Measurements from ENCODE around the gene KCNG1.

Gene KCNG1

GRCh38 chr20:51022803-51023616 lies at the start of gene KCNG1:
KCNG1 (minus strand) TSS chr20:51023107; CDS start chr20:51010338, 12,769 bp downstream.
- peak within 1 kb of the TSS; percentile 64 for H3K4me3 ChIP-seq (ENCODE audit: low read depth, low read length)
- 0 out of 2 replicates have a peak, but pooled peaks have one; percentile 6 for TF ChIP-seq CTCF (IDR thresholded peaks at IDR 0.05; ENCODE audit: control insufficient read depth, extremely low read depth, insufficient read depth)
- peak; percentile 41 for DNase-seq (ENCODE audit: low read depth)

GRCh38 chr20:51070621-51071020 lies 47.7 kb upstream of the KCNG1 start:
- DNase-seq (ENCODE audit: low read depth), result no peak
- TF ChIP-seq CTCF (IDR thresholded peaks at IDR 0.05; ENCODE audit: control insufficient read depth, extremely low read depth, insufficient read depth), result no peak
- H3K4me3 ChIP-seq (ENCODE audit: low read depth, low read length), result no peak overlapping the region

GRCh38 chr20:51067792-51068191 lies 44.9 kb upstream of the KCNG1 start:
- no peak for TF ChIP-seq CTCF (IDR thresholded peaks at IDR 0.05; ENCODE audit: control insufficient read depth, extremely low read depth, insufficient read depth)
- H3K4me3 ChIP-seq (ENCODE audit: low read depth, low read length), result no peak overlapping the region
- DNase-seq (ENCODE audit: low read depth), result no peak

- DNase-seq (ENCODE audit: low read depth), result no peak
- TF ChIP-seq CTCF (IDR thresholded peaks at IDR 0.05; ENCODE audit: control insufficient read depth, extremely low read depth, insufficient read depth), result no peak
- no peak overlapping the region for H3K4me3 ChIP-seq (ENCODE audit: low read depth, low read length)
Observed at GRCh38 chr20:51065615-51066014, 42.7 kb upstream of the KCNG1 start.

- DNase-seq (ENCODE audit: low read depth), result no peak
- TF ChIP-seq CTCF (IDR thresholded peaks at IDR 0.05; ENCODE audit: control insufficient read depth, extremely low read depth, insufficient read depth), result no peak
- H3K4me3 ChIP-seq (ENCODE audit: low read depth, low read length), result no peak overlapping the region
Observed at GRCh38 chr20:51064137-51064536, 41.2 kb upstream of the KCNG1 start.

GRCh38 chr20:51062065-51062464 lies 39.2 kb upstream of the KCNG1 start:
- TF ChIP-seq CTCF (IDR thresholded peaks at IDR 0.05; ENCODE audit: control insufficient read depth, extremely low read depth, insufficient read depth), result no peak
- H3K4me3 ChIP-seq (ENCODE audit: low read depth, low read length), result no peak overlapping the region
- no peak for DNase-seq (ENCODE audit: low read depth)
